GM12874 (cell line): Measurements from ENCODE around the gene ANO3.

Source experiments
- CTCF ChIP-seq: IDR thresholded peaks from 2 replicates; pipeline ENCODE4 v1.5.1; 2011; ENCODE audit warnings: low read depth, mild to moderate bottlenecking, control low read depth, low read length, moderate library complexity; ENCODE audit not compliant: insufficient read depth

Gene ANO3

GRCh38 chr11:26632691-26633159 lies 300.8 kb downstream of the ANO3 start:
- TF ChIP-seq CTCF, result no peak

- TF ChIP-seq CTCF, result peak; percentile 65
Measured at GRCh38 chr11:26649884-26650283, 318.0 kb downstream of the ANO3 start.

- TF ChIP-seq CTCF, result no peak
Measured at GRCh38 chr11:26651916-26652315, 320.0 kb downstream of the ANO3 start.

- TF ChIP-seq CTCF, result no peak
Measured at GRCh38 chr11:26655287-26655686, 323.4 kb downstream of the ANO3 start.

- TF ChIP-seq CTCF, result no peak
Measured at GRCh38 chr11:26662916-26663315, 331.0 kb downstream of the ANO3 start.

GRCh38 chr11:26665036-26665435 lies 333.1 kb downstream of the ANO3 start:
- no peak for TF ChIP-seq CTCF

- TF ChIP-seq CTCF, result no peak
Measured at GRCh38 chr11:26665946-26666345, 334.0 kb downstream of the ANO3 start.
